ENCODE results near the gene PRDM2.

GRCh38 chr1:13825033-13825432 is 125.0 kb downstream of the PRDM2 start:
- TF ChIP-seq CTCF (IDR thresholded peaks at IDR 0.05) = peak; percentile 26
- no peak for TF ChIP-seq EP300 (IDR thresholded peaks at IDR 0.05; ENCODE audit: borderline replicate concordance in 1 of 2, low read depth in 1 of 2, low read length in 1 of 2)
- TF ChIP-seq REST (IDR thresholded peaks at IDR 0.05; ENCODE audit: low read depth, low read length) = no peak
- TF ChIP-seq POLR2AphosphoS5 (IDR thresholded peaks at IDR 0.05; ENCODE audit: low read depth, low read length) = no peak
- no peak for TF ChIP-seq IRF3 (IDR thresholded peaks at IDR 0.05; ENCODE audit: low read depth, low read length)
- TF ChIP-seq FOXM1 (IDR thresholded peaks at IDR 0.05; ENCODE audit: low read depth) = no peak
- TF ChIP-seq EZH2phosphoT487 (IDR thresholded peaks at IDR 0.05; ENCODE audit: borderline replicate concordance, low read depth) = no peak
